ENCODE data around the gene EFCAB12. TPM values are rescaled to one million over a fixed set of nuclear protein-coding genes. Genes with fewer than 3 reads are reported as not detected.

Gene EFCAB12
- total RNA-seq, 3 donors from 2014 or later: 0.21 to 0.65 (median 0.33) TPM

GRCh38 chr3:129460572-129460971, 32.1 kb upstream of the EFCAB12 start:
- peaks cover 18% of the 10 kb centered on the region for H3K36me3 Mint-ChIP-seq (ENCODE audit: insufficient read depth)
- H3K4me1 Mint-ChIP-seq (ENCODE audit: low read depth): no peaks in the 10 kb centered on the region
- no peak for ATAC-seq
- H3K4me3 Mint-ChIP-seq: no peak overlapping the region
- DNase-seq: no peak
- H3K27me3 Mint-ChIP-seq (ENCODE audit: low read depth): no peaks in the 10 kb centered on the region
- no peaks in the 10 kb centered on the region for H3K9me3 Mint-ChIP-seq

- no peak overlapping the region for H3K4me3 Mint-ChIP-seq
- H3K4me1 Mint-ChIP-seq (ENCODE audit: low read depth): no peaks in the 10 kb centered on the region
- no peak for ATAC-seq
Measured at GRCh38 chr3:129460155-129460554, 31.7 kb upstream of the EFCAB12 start.

GRCh38 chr3:129453732-129454131, 25.3 kb upstream of the EFCAB12 start:
- Mint-ChIP-seq H3K36me3 (ENCODE audit: insufficient read depth) (peaks cover 27% of the 10 kb centered on the region), H3K9me3 (no peaks in the 10 kb centered on the region), H3K4me1 (ENCODE audit: low read depth) (peaks cover 5% of the 10 kb centered on the region), H3K27me3 (ENCODE audit: low read depth) (no peaks in the 10 kb centered on the region), H3K4me3 (no peak overlapping the region)
- ATAC-seq: no peak
- no peak for DNase-seq

More at GRCh38 chr3:129460155-129460554, 31.7 kb upstream of the EFCAB12 start:
- Mint-ChIP-seq H3K9me3 (no peaks in the 10 kb centered on the region), H3K36me3 (ENCODE audit: insufficient read depth) (peaks cover 18% of the 10 kb centered on the region), H3K27me3 (ENCODE audit: low read depth) (no peaks in the 10 kb centered on the region)
- DNase-seq: no peak

- ATAC-seq (no peak), DNase-seq (no peak)
- H3K4me1 Mint-ChIP-seq (ENCODE audit: low read depth): peaks cover 7% of the 10 kb centered on the region
- peaks cover 17% of the 10 kb centered on the region for H3K36me3 Mint-ChIP-seq (ENCODE audit: insufficient read depth)
- no peak overlapping the region for H3K4me3 Mint-ChIP-seq
- no peaks in the 10 kb centered on the region for H3K27me3 Mint-ChIP-seq (ENCODE audit: low read depth)
- no peaks in the 10 kb centered on the region for H3K9me3 Mint-ChIP-seq
Measured at GRCh38 chr3:129449279-129450115, 21.1 kb upstream of the EFCAB12 start.

GRCh38 chr3:129448186-129448895, 19.9 kb upstream of the EFCAB12 start:
- Mint-ChIP-seq H3K9me3 (no peaks in the 10 kb centered on the region), H3K27me3 (ENCODE audit: low read depth) (no peaks in the 10 kb centered on the region), H3K36me3 (ENCODE audit: insufficient read depth) (peaks cover 15% of the 10 kb centered on the region), H3K4me1 (ENCODE audit: low read depth) (peaks cover 11% of the 10 kb centered on the region), H3K4me3 (no peak overlapping the region)
- ATAC-seq: no peak
- DNase-seq: no peak

- H3K27me3 Mint-ChIP-seq (ENCODE audit: low read depth): no peaks in the 10 kb centered on the region
- peaks cover 24% of the 10 kb centered on the region for H3K4me1 Mint-ChIP-seq (ENCODE audit: low read depth)
- DNase-seq: no peak
- no peak overlapping the region for H3K4me3 Mint-ChIP-seq
- peaks cover 1% of the 10 kb centered on the region for H3K36me3 Mint-ChIP-seq (ENCODE audit: insufficient read depth)
- no peak for ATAC-seq
- no peaks in the 10 kb centered on the region for H3K9me3 Mint-ChIP-seq
Measured at GRCh38 chr3:129446926-129447325, 18.5 kb upstream of the EFCAB12 start.

GRCh38 chr3:129445471-129445870, 17.0 kb upstream of the EFCAB12 start:
- ATAC-seq: no peak

GRCh38 chr3:129442947-129443346, 14.5 kb upstream of the EFCAB12 start:
- ATAC-seq (no peak), DNase-seq (no peak)
- H3K4me1 Mint-ChIP-seq (ENCODE audit: low read depth): peaks cover 41% of the 10 kb centered on the region
- no peaks in the 10 kb centered on the region for H3K27me3 Mint-ChIP-seq (ENCODE audit: low read depth)
- peaks cover under 1% of the 10 kb centered on the region for H3K36me3 Mint-ChIP-seq (ENCODE audit: insufficient read depth)
- no peaks in the 10 kb centered on the region for H3K9me3 Mint-ChIP-seq
- no peak overlapping the region for H3K4me3 Mint-ChIP-seq

More at GRCh38 chr3:129445471-129445870, 17.0 kb upstream of the EFCAB12 start:
- no peak for DNase-seq
- Mint-ChIP-seq H3K9me3 (no peaks in the 10 kb centered on the region), H3K27me3 (ENCODE audit: low read depth) (no peaks in the 10 kb centered on the region), H3K4me3 (no peak overlapping the region), H3K36me3 (ENCODE audit: insufficient read depth) (no peaks in the 10 kb centered on the region), H3K4me1 (ENCODE audit: low read depth) (peaks cover 36% of the 10 kb centered on the region)

GRCh38 chr3:129442486-129442885, 14.1 kb upstream of the EFCAB12 start:
- H3K4me1 Mint-ChIP-seq (ENCODE audit: low read depth): peaks cover 45% of the 10 kb centered on the region
- DNase-seq (no peak), ATAC-seq (no peak)
- no peaks in the 10 kb centered on the region for H3K9me3 Mint-ChIP-seq
- H3K27me3 Mint-ChIP-seq (ENCODE audit: low read depth): no peaks in the 10 kb centered on the region
- peaks cover 5% of the 10 kb centered on the region for H3K36me3 Mint-ChIP-seq (ENCODE audit: insufficient read depth)
- H3K4me3 Mint-ChIP-seq: no peak overlapping the region

GRCh38 chr3:129441782-129442181, 13.3 kb upstream of the EFCAB12 start:
- DNase-seq (no peak), ATAC-seq (no peak)
- Mint-ChIP-seq H3K9me3 (no peaks in the 10 kb centered on the region), H3K27me3 (ENCODE audit: low read depth) (no peaks in the 10 kb centered on the region), H3K36me3 (ENCODE audit: insufficient read depth) (peaks cover 9% of the 10 kb centered on the region), H3K4me1 (ENCODE audit: low read depth) (peaks cover 49% of the 10 kb centered on the region), H3K4me3 (peak overlapping the region; percentile 92)

- Mint-ChIP-seq H3K27me3 (ENCODE audit: low read depth) (no peaks in the 10 kb centered on the region), H3K4me3 (peak overlapping the region; percentile 92), H3K9me3 (no peaks in the 10 kb centered on the region), H3K36me3 (ENCODE audit: insufficient read depth) (peaks cover 14% of the 10 kb centered on the region), H3K4me1 (ENCODE audit: low read depth) (peaks cover 55% of the 10 kb centered on the region)
- no peak for DNase-seq
- no peak for ATAC-seq
Measured at GRCh38 chr3:129441215-129441614, 12.8 kb upstream of the EFCAB12 start.

- H3K27me3 Mint-ChIP-seq (ENCODE audit: low read depth): no peaks in the 10 kb centered on the region
- DNase-seq: no peak
- H3K9me3 Mint-ChIP-seq: no peaks in the 10 kb centered on the region
- H3K36me3 Mint-ChIP-seq (ENCODE audit: insufficient read depth): peaks cover 17% of the 10 kb centered on the region
- peaks cover 59% of the 10 kb centered on the region for H3K4me1 Mint-ChIP-seq (ENCODE audit: low read depth)
- ATAC-seq: peak in 1 of 2 donors; percentile 58
- peak overlapping the region; percentile 92 for H3K4me3 Mint-ChIP-seq
Measured at GRCh38 chr3:129440618-129441190, 12.3 kb upstream of the EFCAB12 start.

- peaks cover 66% of the 10 kb centered on the region for H3K4me1 Mint-ChIP-seq (ENCODE audit: low read depth)
- peaks cover 23% of the 10 kb centered on the region for H3K36me3 Mint-ChIP-seq (ENCODE audit: insufficient read depth)
- no peaks in the 10 kb centered on the region for H3K9me3 Mint-ChIP-seq
- peak; percentile 91 to 92 for ATAC-seq
- no peaks in the 10 kb centered on the region for H3K27me3 Mint-ChIP-seq (ENCODE audit: low read depth)
- peak; percentile 97 for DNase-seq
- H3K4me3 Mint-ChIP-seq: peak within 1 kb of the TSS; percentile 92
Measured at GRCh38 chr3:129439817-129440617, 11.6 kb upstream of the EFCAB12 start, which contains the start of the genes IFT122 and MBD4. IFT122 (plus strand) TSS chr3:129440224; CDS start chr3:129440331, 107 bp downstream. MBD4 (minus strand) TSS chr3:129439948; CDS start chr3:129439833, 115 bp downstream.
